NCI-H2227 (cell line): ENCODE data around the gene SSTR5.

Source experiments
- DNase-seq: peaks from one replicate; lab custom pipeline; 2025; ENCODE audit not compliant: unreplicated experiment; lab: John Stamatoyannopoulos, UW

The SSTR5 gene

DNA sequence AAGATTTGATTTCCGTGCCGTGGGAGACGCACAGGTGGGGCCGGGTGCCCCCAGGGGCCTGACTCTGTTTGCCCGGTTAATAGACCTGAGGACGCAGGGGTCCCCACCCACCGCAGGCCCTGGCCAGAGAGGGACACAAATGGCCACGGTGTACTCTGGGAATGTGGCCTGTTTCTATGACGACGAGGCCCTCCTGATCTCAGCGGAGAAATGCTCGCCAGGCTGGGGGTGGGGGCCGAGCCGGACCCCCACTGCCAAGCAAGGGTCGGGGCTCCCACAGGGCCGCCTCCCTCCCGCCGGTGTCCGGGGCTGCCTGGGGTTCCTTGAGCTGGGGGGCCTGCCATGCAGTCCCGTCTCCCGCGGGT lies 48.0 kb downstream of the SSTR5 start:
- no peak for DNase-seq

- no peak for DNase-seq
Observed at GRCh38 chr16:1121009-1121408, 48.5 kb downstream of the SSTR5 start.

DNA sequence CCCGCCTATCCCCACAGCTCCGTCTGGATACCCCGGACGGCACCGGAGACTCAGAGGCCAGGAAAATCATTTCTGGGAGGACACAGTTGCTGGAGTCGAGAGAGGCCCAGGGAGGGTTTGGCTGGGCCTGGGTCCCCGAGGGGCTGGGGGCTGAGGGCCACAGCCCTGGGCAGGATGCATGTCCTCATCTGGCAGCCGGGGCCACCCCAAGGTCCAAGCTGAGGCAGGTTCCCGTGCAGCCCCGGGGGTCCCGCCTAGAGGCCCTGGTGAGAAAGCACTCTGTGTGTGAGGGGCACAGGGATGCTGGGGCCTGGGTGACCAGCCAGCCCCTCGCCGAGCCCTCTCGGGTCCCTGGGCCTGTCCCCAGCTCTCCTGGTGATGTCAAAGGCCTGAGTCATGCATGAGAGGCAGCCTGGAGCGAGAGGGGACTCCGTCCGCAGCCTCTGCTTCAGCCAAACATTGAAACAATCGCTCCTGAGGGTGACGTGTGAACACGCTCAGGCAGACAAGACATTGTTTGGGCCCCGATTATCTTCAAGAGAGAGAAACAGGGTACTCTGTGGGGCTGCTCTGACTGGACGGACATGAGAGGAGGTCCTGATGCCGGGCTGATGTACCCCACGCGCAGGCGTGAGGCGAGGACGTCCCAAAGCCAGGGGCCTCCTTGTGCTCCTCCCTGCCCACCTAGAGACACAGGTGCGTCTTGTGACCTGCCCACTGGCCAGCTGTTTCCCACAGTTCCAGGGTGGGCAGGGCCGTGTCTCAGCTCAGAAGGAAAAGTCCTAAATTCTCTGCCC lies 49.3 kb downstream of the SSTR5 start:
- no peak for DNase-seq

GRCh38 chr16:1122398-1122765 lies 49.8 kb downstream of the SSTR5 start:
- DNase-seq = no peak

GRCh38 chr16:1123525-1124230 lies 51.1 kb downstream of the SSTR5 start:
- DNase-seq = no peak

DNA sequence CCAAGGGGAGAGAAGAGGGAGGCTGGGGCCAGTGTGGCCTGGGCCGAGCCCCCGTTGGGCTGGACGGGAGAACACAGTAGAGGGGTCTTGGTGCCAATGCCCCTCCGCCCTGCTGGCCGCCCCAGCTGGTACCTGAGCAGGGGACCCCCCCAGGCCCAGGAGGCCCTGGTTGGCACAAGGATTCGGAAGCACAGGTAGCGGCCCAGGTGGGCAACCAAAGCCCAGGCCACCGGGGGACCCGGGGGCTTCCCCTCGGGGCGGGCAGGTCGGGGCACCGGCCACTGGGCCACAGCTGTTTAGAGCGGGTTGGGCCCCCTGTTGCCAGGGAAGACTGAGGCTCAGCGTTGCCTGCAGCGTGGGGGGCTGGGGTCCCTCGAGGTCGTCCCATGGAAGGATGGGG lies 51.7 kb downstream of the SSTR5 start:
- DNase-seq = no peak

DNA sequence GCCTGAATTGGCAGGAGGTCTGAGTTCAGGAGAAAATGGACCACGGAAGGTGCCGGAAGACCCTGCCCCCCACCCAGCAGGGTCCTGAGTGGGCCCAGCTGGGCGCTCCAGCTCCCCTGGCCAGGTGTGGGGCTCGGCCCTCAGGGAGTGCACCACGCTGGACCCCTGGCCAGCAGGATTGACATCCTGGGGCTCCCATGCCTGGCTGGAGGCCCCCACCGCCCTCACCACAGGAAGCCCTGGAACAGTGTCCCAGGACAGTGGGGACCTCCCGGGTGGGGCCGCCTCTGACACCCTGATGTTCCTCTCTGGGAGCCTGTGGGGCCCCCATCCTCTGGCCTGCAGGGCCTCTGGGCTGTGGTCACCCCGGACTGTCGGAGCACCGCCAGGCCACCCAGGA lies 52.2 kb downstream of the SSTR5 start:
- no peak for DNase-seq

DNA sequence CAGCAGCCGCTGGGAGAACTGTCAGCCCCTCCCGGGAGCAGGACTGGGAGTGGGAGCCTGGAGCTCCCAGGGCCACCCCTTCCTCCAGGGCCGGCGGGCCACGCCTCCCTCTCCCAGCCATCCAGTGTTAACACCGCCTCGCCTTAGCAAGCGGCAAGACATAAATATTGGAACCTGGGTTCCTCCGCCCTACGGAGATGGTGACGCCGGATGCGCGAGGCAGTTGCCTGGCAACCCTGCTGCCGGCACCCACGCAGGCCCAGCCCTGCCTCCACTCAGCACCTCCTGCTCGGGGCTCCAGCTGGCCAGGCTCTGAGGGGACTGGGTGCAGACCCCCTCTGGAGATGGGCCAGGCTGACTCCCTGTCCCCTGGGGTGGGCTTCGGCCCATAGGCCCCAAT lies 52.9 kb downstream of the SSTR5 start:
- peak; percentile 94 for DNase-seq

DNA sequence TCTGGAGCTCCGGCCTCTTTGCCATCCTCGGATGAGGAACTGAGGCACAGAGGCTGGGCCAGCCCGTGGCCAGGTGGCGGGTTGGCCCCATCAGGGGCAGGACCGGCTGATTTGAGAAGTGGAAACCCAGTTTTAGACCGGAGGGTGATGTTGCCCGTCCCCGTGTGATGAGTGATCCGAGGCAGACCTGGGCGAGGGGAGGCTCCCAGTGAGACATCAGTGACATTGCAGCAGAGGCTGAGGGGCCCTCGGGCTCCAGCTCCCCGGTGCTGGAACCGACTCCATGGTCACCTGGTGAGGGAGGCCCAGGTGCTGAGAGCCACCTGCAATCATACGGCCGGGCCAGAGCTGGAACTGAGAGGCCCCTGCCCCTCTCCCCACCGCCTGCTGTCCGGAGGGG lies 53.5 kb downstream of the SSTR5 start:
- DNase-seq = no peak

- DNase-seq = no peak
Observed at GRCh38 chr16:1126586-1126985, 54.0 kb downstream of the SSTR5 start.

DNA sequence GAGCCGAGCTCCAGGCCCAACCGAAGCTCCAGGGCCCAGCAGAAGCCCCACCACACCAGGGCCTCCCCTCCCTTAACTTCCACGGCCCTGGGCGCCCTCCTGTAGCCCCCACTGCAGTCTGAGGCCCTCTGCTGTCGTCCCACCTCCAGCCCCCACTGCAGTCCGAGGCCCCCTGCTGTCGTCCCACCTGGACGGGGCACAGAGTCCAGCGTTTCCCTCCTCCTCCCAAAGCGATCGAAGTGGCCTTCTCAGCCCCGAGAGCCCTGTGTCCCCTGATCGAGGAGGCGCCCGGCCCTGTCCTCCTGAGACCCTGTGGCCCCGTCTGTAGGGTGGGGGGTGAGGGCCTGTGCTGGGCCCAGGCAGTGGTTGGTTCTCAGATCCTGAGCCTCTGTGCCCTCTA lies 54.6 kb downstream of the SSTR5 start:
- DNase-seq = no peak

GRCh38 chr16:1127971-1128715 lies 55.6 kb downstream of the SSTR5 start:
- no peak for DNase-seq

GRCh38 chr16:1129106-1129960 lies 56.8 kb downstream of the SSTR5 start:
- no peak for DNase-seq

GRCh38 chr16:1130382-1130781 lies 57.8 kb downstream of the SSTR5 start:
- DNase-seq = no peak
